DND-41 (cell line): ENCODE measurements around the gene NKD2.

ENCODE experiments used
- ATAC-seq: fragments of 200-7000 bp; cut with Tn5 transposase; 3 replicates; pipeline ENCODE4 v1.9.1; 2021; ENCODE audit warnings: low read depth; ENCODE audit not compliant: insufficient read depth
- DNase-seq: peaks from one replicate; pipeline ENCODE4 v3.0.0-alpha.2; 2020
- H2AFZ ChIP-seq: 2 replicates; pipeline ENCODE4 v1.6.0; 2012; ENCODE audit warnings: low read depth, low read length
- H3K27ac ChIP-seq: 2 replicates; pipeline ENCODE4 v1.5.1; 2012; ENCODE audit warnings: low read length, inconsistent platforms
- H3K27me3 ChIP-seq: fragments of 200-600 bp; sonication (generic); 2 replicates; pipeline ENCODE4 v1.6.0; 2012; ENCODE audit warnings: low read length, mild to moderate bottlenecking, inconsistent platforms; ENCODE audit not compliant: insufficient read depth, poor library complexity
- H3K36me3 ChIP-seq: 2 replicates; pipeline ENCODE4 v1.5.1; 2012; ENCODE audit warnings: low read length, inconsistent platforms; ENCODE audit not compliant: insufficient read depth
- H3K4me1 ChIP-seq: 2 replicates; pipeline ENCODE4 v1.5.1; 2012; ENCODE audit warnings: mild to moderate bottlenecking, low read length; ENCODE audit not compliant: insufficient read depth
- H3K4me2 ChIP-seq: 2 replicates; pipeline ENCODE4 v1.6.0; 2012; ENCODE audit warnings: mild to moderate bottlenecking, moderate library complexity, low read length, inconsistent platforms; ENCODE audit not compliant: insufficient read depth
- H3K4me3 ChIP-seq, 2 experiments: fragments of 200-600 bp in 1 of 2; shearing (Covaris generic) in 1 of 2; 2 replicates each; pipeline ENCODE4 v1.5.1; 2012 to 2016; ENCODE audit warnings: inconsistent platforms in 2 of 2, low read length in 2 of 2, mild to moderate bottlenecking in 2 of 2, low read depth in 1 of 2, moderate library complexity in 1 of 2
- H3K79me2 ChIP-seq: 2 replicates; pipeline ENCODE4 v1.6.0; 2012; ENCODE audit warnings: low read length, inconsistent platforms; ENCODE audit not compliant: insufficient read depth
- H3K9ac ChIP-seq: 2 replicates; pipeline ENCODE4 v1.6.0; 2012; ENCODE audit warnings: low read depth, mild to moderate bottlenecking, inconsistent platforms, low read length, moderate library complexity
- H3K9me3 ChIP-seq: 2 replicates; pipeline ENCODE4 v1.5.1; 2012; ENCODE audit warnings: low read length, moderate library complexity, mild to moderate bottlenecking, inconsistent platforms; ENCODE audit not compliant: insufficient read depth, severe bottlenecking
- H4K20me1 ChIP-seq: 2 replicates; pipeline ENCODE4 v1.6.0; 2012; ENCODE audit warnings: low read length; ENCODE audit not compliant: insufficient read depth
- EZH2 ChIP-seq: IDR thresholded peaks from 3 replicates; pipeline ENCODE4 v1.6.1; 2012; ENCODE audit warnings: borderline replicate concordance, low read depth, mild to moderate bottlenecking, moderate library complexity, low read length, inconsistent platforms; ENCODE audit not compliant: severe bottlenecking
- TF ChIP-seq, protein P1 (sequence below): IDR thresholded peaks from 2 replicates; pipeline ENCODE4 v1.5.1; 2012; ENCODE audit warnings: borderline replicate concordance, low read length, moderate library complexity, mild to moderate bottlenecking; ENCODE audit not compliant: poor library complexity, severe bottlenecking; ENCODE audit errors: extremely low read depth

Gene NKD2

GRCh38 chr5:1002271-1002546 is 6.4 kb upstream of the NKD2 start:
- peaks cover 21% of the 10 kb centered on the region for H3K4me1 ChIP-seq
- TF ChIP-seq, protein P1, sequence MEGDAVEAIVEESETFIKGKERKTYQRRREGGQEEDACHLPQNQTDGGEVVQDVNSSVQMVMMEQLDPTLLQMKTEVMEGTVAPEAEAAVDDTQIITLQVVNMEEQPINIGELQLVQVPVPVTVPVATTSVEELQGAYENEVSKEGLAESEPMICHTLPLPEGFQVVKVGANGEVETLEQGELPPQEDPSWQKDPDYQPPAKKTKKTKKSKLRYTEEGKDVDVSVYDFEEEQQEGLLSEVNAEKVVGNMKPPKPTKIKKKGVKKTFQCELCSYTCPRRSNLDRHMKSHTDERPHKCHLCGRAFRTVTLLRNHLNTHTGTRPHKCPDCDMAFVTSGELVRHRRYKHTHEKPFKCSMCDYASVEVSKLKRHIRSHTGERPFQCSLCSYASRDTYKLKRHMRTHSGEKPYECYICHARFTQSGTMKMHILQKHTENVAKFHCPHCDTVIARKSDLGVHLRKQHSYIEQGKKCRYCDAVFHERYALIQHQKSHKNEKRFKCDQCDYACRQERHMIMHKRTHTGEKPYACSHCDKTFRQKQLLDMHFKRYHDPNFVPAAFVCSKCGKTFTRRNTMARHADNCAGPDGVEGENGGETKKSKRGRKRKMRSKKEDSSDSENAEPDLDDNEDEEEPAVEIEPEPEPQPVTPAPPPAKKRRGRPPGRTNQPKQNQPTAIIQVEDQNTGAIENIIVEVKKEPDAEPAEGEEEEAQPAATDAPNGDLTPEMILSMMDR: no peak
- TF ChIP-seq EZH2: no peak
- no peaks in the 10 kb centered on the region for H3K36me3 ChIP-seq
- H3K27me3 ChIP-seq: peaks cover 20% of the 10 kb centered on the region
- H3K4me3 ChIP-seq: no peak overlapping the region
- H3K9me3 ChIP-seq: no peaks in the 10 kb centered on the region
- ATAC-seq (no peak), DNase-seq (no peak)
- no peak overlapping the region for H2AFZ ChIP-seq
- H3K79me2 ChIP-seq: no peaks in the 10 kb centered on the region
- H3K4me2 ChIP-seq: no peak overlapping the region
- H4K20me1 ChIP-seq: no peaks in the 10 kb centered on the region
- H3K27ac ChIP-seq: no peak overlapping the region
- no peak overlapping the region for H3K9ac ChIP-seq

DNA sequence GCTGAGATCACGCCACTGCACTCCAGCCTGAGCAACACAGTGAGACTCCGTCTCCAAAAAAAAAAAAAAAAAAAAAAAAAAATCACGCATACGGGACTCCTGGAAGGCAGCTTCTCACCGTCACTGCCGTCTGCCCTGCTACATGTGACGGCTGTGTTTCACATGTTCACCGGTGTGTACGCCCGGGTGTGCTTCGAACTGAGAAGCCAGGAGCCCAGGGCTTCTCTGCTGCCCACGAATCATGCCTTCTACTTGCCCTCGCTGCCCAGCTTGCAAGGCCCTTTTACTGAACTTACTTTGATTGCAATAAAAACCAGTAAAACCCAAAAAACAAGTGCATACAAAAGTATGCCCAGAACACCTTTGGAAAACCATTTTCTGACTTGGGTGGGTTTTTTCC is 5.8 kb upstream of the NKD2 start:
- no peak overlapping the region for H3K4me3 ChIP-seq
- DNase-seq: no peak
- H2AFZ ChIP-seq: no peak overlapping the region
- H3K9me3 ChIP-seq: no peaks in the 10 kb centered on the region
- no peak overlapping the region for H3K27ac ChIP-seq
- H3K9ac ChIP-seq: no peak overlapping the region
- peaks cover 1% of the 10 kb centered on the region; the same call in 1 of the 2 replicates for H4K20me1 ChIP-seq
- no peaks in the 10 kb centered on the region for H3K36me3 ChIP-seq
- H3K79me2 ChIP-seq: no peaks in the 10 kb centered on the region
- ATAC-seq: no peak
- TF ChIP-seq EZH2: no peak
- TF ChIP-seq, protein P1: no peak
- H3K4me1 ChIP-seq: peaks cover 18% of the 10 kb centered on the region
- no peak overlapping the region for H3K4me2 ChIP-seq
- peaks cover 20% of the 10 kb centered on the region for H3K27me3 ChIP-seq

- ATAC-seq (no peak), DNase-seq (no peak)
- H2AFZ ChIP-seq: no peak overlapping the region
- H4K20me1 ChIP-seq: peaks cover 5% of the 10 kb centered on the region; the same call in 1 of the 2 replicates
- H3K27ac ChIP-seq: no peak overlapping the region
- peaks cover 24% of the 10 kb centered on the region for H3K27me3 ChIP-seq
- H3K4me2 ChIP-seq: no peak overlapping the region
- H3K9ac ChIP-seq: no peak overlapping the region
- peaks cover 19% of the 10 kb centered on the region for H3K4me1 ChIP-seq
- no peaks in the 10 kb centered on the region for H3K36me3 ChIP-seq
- no peak overlapping the region for H3K4me3 ChIP-seq
- H3K9me3 ChIP-seq: no peaks in the 10 kb centered on the region
- no peaks in the 10 kb centered on the region for H3K79me2 ChIP-seq
- TF ChIP-seq EZH2: no peak
- TF ChIP-seq, protein P1: no peak
These were observed 5.2 kb upstream of the NKD2 start for GRCh38 chr5:1003296-1003937.
